PFSK-1 (cell line): ENCODE results near the gene PCBP3.

Experiments used
- FOXP2 ChIP-seq: optimal IDR thresholded peaks from 2 replicates; pipeline ENCODE3; 2011; ENCODE audit warnings: borderline replicate concordance, control low read depth, inconsistent platforms; ENCODE audit not compliant: insufficient read depth; ENCODE audit errors: extremely low read length, extremely low read depth
- POLR2AphosphoS5 ChIP-seq: IDR thresholded peaks from 2 replicates; pipeline ENCODE4 v1.6.1; 2012; ENCODE audit warnings: low read depth, mild to moderate bottlenecking, control low read depth, low read length, moderate library complexity
- REST ChIP-seq, 2 experiments: IDR thresholded peaks; 2 replicates each; pipeline versions ENCODE4 v1.6.1 to v1.8.0; 2011 to 2012; ENCODE audit warnings: low read depth in 2 of 2, low read length in 2 of 2, control low read depth in 1 of 2, inconsistent platforms in 1 of 2, mild to moderate bottlenecking in 1 of 2, moderate library complexity in 1 of 2; ENCODE audit not compliant: insufficient read depth in 1 of 2
- SIN3A ChIP-seq: IDR thresholded peaks from 2 replicates; pipeline ENCODE4 v1.6.1; 2012; ENCODE audit warnings: mild to moderate bottlenecking, low read length, moderate library complexity, borderline replicate concordance; ENCODE audit not compliant: insufficient read depth
- TAF1 ChIP-seq: IDR thresholded peaks from 2 replicates; pipeline ENCODE4 v1.6.1; 2012; ENCODE audit warnings: low read length, control low read depth, borderline replicate concordance; ENCODE audit not compliant: insufficient read depth

GRCh38 chr21:45850181-45850580 lies 206.7 kb downstream of the PCBP3 start:
- TF ChIP-seq REST (IDR thresholded peaks at IDR 0.05; ENCODE audit: insufficient read depth in 1 of 2, low read depth in 2 of 2, low read length in 2 of 2) (no peak), SIN3A (no peak), POLR2AphosphoS5 (no peak), FOXP2 (no peak), TAF1 (no peak)
